HepG2 (cell line): Measurements from ENCODE around the gene APBA3. TPM values are rescaled to one million over a fixed set of nuclear protein-coding genes. Genes with fewer than 3 reads are reported as not detected.

Source experiments
- ARNTL ChIP-seq: sonication (generic); formaldehyde crosslinking; IDR thresholded peaks from 2 replicates; pipeline ENCODE4 v1.4.0; 2020; ENCODE audit warnings: mild to moderate bottlenecking, missing genetic modification reagents
- CBX5 ChIP-seq: sonication (generic); formaldehyde crosslinking; IDR thresholded peaks from 2 replicates; pipeline ENCODE4 v1.4.0; 2020; ENCODE audit warnings: missing genetic modification reagents, borderline replicate concordance
- CHD4 ChIP-seq: fragments of 200-600 bp; sonication (generic); IDR thresholded peaks from 2 replicates; pipeline ENCODE4 v1.7.0; 2017; ENCODE audit warnings: mild to moderate bottlenecking, low read length, borderline replicate concordance
- EHMT2 ChIP-seq: fragments of 200-600 bp; sonication (generic); IDR thresholded peaks from 2 replicates; pipeline ENCODE4 v1.7.0; 2017; ENCODE audit warnings: antibody characterized with exemption, low read depth, low read length, borderline replicate concordance
- FIP1L1 ChIP-seq: fragments of 200-400 bp; formaldehyde crosslinking; IDR thresholded peaks from 2 replicates; pipeline ENCODE4 v1.6.1; 2018; ENCODE audit warnings: low read depth, mild to moderate bottlenecking, low read length, moderate library complexity, borderline replicate concordance; ENCODE audit not compliant: insufficient read depth
- KAT7 ChIP-seq: IDR thresholded peaks from 2 replicates; pipeline ENCODE4 v1.6.1; 2018; ENCODE audit warnings: borderline replicate concordance, missing compliant biosample characterization
- NPAS2 ChIP-seq: sonication (generic); formaldehyde crosslinking; IDR thresholded peaks from 2 replicates; pipeline ENCODE4 v1.8.0; 2022; ENCODE audit warnings: mild to moderate bottlenecking, missing genetic modification reagents, borderline replicate concordance
- POLR2AphosphoS2 ChIP-seq: IDR thresholded peaks from 2 replicates; pipeline ENCODE4 v1.6.1; 2011; ENCODE audit warnings: low read depth, low read length, improper control_type of control experiment
- RFXAP ChIP-seq: sonication (generic); formaldehyde crosslinking; IDR thresholded peaks from 2 replicates; pipeline ENCODE4 v1.4.0; 2020; ENCODE audit warnings: missing genetic modification reagents, borderline replicate concordance
- SKI ChIP-seq: fragments of 450-650 bp; IDR thresholded peaks from one replicate; pipeline ENCODE4 v1.6.1; 2018; ENCODE audit warnings: mild to moderate bottlenecking; ENCODE audit not compliant: partially characterized antibody
- U2AF2 ChIP-seq: fragments of 200-400 bp; formaldehyde crosslinking; IDR thresholded peaks from 2 replicates; pipeline ENCODE4 v1.6.1; 2017; ENCODE audit warnings: low read depth, mild to moderate bottlenecking, low read length
- YEATS2 ChIP-seq: sonication (generic); formaldehyde crosslinking; IDR thresholded peaks from 2 replicates; pipeline ENCODE4 v1.4.0; 2020; ENCODE audit warnings: missing genetic modification reagents, borderline replicate concordance
- ZNF234 ChIP-seq: sonication (generic); formaldehyde crosslinking; conservative IDR thresholded peaks from 2 replicates; pipeline ENCODE4 v1.5.1; 2020; ENCODE audit warnings: mild to moderate bottlenecking, missing genetic modification reagents
- ZNF264 ChIP-seq: sonication (generic); formaldehyde crosslinking; IDR thresholded peaks from 2 replicates; pipeline ENCODE4 v1.4.0; 2020; ENCODE audit warnings: missing genetic modification reagents
- ZNF335 ChIP-seq: sonication (generic); formaldehyde crosslinking; IDR thresholded peaks from 2 replicates; pipeline ENCODE4 v1.4.0; 2020; ENCODE audit warnings: missing genetic modification reagents
- ZNF33B ChIP-seq: sonication (generic); formaldehyde crosslinking; IDR thresholded peaks from 2 replicates; pipeline ENCODE4 v1.5.1; 2020; ENCODE audit warnings: mild to moderate bottlenecking, missing genetic modification reagents
- polyA plus RNA-seq, 8 experiments: library from polyadenylated mRNA; depleted of rRNA in 3 of 8; stranded (reverse) in 7 of 8; unstranded in 1 of 8; fragments of >200 nt; fragmentation: Illumina TruSeq in 4 of 8; extraction: Trizol in 4 of 8; gene quantifications; 2 replicates each; pipeline versions ENCODE4 v1.2.1 to v1.2.3, GENCODE V29; 2011 to 2016; ENCODE audit warnings: low read depth in 4 of 8, missing spikeins in 1 of 8, mixed read lengths in 1 of 8; ENCODE audit not compliant: insufficient read depth in 1 of 8
- total RNA-seq, 5 experiments: library from RNA; depleted of rRNA; stranded (reverse); fragments of >200 nt; fragmentation: Illumina TruSeq; extraction: Trizol; gene quantifications; 2 replicates each; pipeline ENCODE4 v1.2.3, GENCODE V29; 2016; ENCODE audit warnings: low read depth in 1 of 5
- TF ChIP-seq, protein P1 (sequence below): sonication (generic); formaldehyde crosslinking; IDR thresholded peaks from 2 replicates; pipeline ENCODE4 v1.4.0; 2020; ENCODE audit warnings: missing genetic modification reagents; ENCODE audit errors: not compliant biosample characterization
- TF ChIP-seq, protein P2 (sequence below), 2 experiments: fragments of 450-650 bp in 1 of 2; sonication (generic) in 1 of 2; formaldehyde crosslinking; IDR thresholded peaks; 2 replicates each; pipeline versions ENCODE4 v1.5.0 to v1.8.0; 2020 to 2022; ENCODE audit warnings: mild to moderate bottlenecking in 1 of 2, missing genetic modification reagents in 1 of 2
- TF ChIP-seq, protein P3 (sequence below): sonication (generic); formaldehyde crosslinking; IDR thresholded peaks from 2 replicates; pipeline ENCODE4 v1.8.0; 2022; ENCODE audit warnings: mild to moderate bottlenecking, missing genetic modification reagents, borderline replicate concordance
- TF ChIP-seq, protein P4 (sequence below), 2 experiments: sonication (generic) in 1 of 2; formaldehyde crosslinking in 1 of 2; IDR thresholded peaks; 2 replicates each; pipeline versions ENCODE4 v1.4.0 to v1.6.1; 2018 to 2020; ENCODE audit warnings: missing genetic modification reagents in 2 of 2, borderline replicate concordance in 1 of 2, low read depth in 1 of 2, mild to moderate bottlenecking in 1 of 2, missing biosample characterization in 1 of 2
- TF ChIP-seq, protein P5 (sequence below): sonication (generic); formaldehyde crosslinking; IDR thresholded peaks from 2 replicates; pipeline ENCODE4 v1.5.0; 2020; ENCODE audit warnings: mild to moderate bottlenecking, low read depth, missing genetic modification reagents, borderline replicate concordance
- TF ChIP-seq, protein P6 (sequence below): sonication (generic); formaldehyde crosslinking; IDR thresholded peaks from 2 replicates; pipeline ENCODE4 v1.5.0; 2020; ENCODE audit warnings: missing genetic modification reagents

APBA3 gene
- total and polyA plus RNA-seq, 2 of the 13 experiments (the other 11 are each of a cell fraction or from before 2014, with no cell fraction given): 14.2 to 14.3 TPM

DNA sequence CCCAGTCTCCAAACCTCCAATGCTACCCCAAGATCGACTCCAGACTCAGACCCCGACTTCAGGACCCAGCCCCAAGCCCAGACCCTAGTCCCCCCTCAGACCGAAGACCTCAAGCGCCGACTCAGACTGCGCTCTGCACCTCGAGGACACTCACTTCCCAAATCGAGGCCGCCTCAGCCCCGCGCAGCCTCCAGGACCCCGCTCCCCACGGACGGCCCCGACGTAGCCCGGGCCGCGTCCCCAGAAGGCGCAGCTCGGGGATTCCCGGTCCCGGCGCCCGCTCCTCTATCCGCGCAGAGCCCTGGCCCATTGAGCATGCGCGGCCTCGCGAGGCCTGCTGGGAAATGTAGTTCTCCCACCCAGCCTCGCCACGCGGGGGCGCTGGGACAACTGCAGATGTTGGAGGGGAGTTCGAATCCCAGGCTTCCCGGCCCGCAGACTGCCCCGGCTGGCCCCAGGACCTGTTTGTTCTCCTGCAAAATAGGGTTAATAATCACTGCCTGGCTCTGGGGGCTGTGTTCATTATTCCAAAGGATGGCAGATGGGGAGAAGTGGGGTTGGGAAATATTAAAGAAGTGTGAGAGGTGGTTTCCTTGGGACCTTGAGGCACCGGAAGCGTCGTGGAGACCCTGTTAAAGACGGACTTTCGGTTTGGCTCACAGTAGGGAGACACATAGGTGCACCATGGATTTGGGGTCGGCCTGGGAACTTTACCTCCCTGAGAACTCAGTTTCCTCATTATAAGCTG is at the start of gene APBA3 (continued):
- peak; percentile 56; the same call in 1 of the 2 replicates for TF ChIP-seq ZNF264
- TF ChIP-seq ZNF33B (CRISPR knock-in tag): no peak
- TF ChIP-seq NPAS2 (CRISPR knock-in tag): no peak
- TF ChIP-seq CHD4: peak; percentile 93
- TF ChIP-seq, protein P1, sequence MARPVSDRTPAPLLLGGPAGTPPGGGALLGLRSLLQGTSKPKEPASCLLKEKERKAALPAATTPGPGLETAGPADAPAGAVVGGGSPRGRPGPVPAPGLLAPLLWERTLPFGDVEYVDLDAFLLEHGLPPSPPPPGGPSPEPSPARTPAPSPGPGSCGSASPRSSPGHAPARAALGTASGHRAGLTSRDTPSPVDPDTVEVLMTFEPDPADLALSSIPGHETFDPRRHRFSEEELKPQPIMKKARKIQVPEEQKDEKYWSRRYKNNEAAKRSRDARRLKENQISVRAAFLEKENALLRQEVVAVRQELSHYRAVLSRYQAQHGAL (CRISPR knock-in tag): no peak
- TF ChIP-seq ZNF234 (CRISPR knock-in tag): peak; percentile 76; the same call in 1 of the 2 replicates
- TF ChIP-seq POLR2AphosphoS2: no peak
- TF ChIP-seq SKI: peak; percentile 35
- TF ChIP-seq KAT7 (CRISPR knock-in tag): no peak; the same call in 1 of the 2 replicates
- TF ChIP-seq, protein P2, sequence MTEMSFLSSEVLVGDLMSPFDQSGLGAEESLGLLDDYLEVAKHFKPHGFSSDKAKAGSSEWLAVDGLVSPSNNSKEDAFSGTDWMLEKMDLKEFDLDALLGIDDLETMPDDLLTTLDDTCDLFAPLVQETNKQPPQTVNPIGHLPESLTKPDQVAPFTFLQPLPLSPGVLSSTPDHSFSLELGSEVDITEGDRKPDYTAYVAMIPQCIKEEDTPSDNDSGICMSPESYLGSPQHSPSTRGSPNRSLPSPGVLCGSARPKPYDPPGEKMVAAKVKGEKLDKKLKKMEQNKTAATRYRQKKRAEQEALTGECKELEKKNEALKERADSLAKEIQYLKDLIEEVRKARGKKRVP (CRISPR knock-in tag; IDR thresholded peaks at IDR 0.05): no peak
- TF ChIP-seq CBX5 (CRISPR knock-in tag): no peak
- peak; percentile 63; the same call in 1 of the 2 replicates for TF ChIP-seq EHMT2
- TF ChIP-seq RFXAP (CRISPR knock-in tag): peak; percentile 79
- peak; percentile 87 for TF ChIP-seq ZNF335
- TF ChIP-seq, protein P3, sequence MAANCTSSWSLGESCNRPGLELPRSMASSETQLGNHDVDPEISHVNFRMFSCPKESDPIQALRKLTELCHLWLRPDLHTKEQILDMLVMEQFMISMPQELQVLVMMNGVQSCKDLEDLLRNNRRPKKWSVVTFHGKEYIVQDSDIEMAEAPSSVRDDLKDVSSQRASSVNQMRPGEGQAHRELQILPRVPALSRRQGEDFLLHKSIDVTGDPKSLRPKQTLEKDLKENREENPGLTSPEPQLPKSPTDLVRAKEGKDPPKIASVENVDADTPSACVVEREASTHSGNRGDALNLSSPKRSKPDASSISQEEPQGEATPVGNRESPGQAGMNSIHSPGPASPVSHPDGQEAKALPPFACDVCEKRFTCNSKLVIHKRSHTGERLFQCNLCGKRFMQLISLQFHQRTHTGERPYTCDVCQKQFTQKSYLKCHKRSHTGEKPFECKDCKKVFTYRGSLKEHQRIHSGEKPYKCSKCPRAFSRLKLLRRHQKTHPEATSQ (CRISPR knock-in tag): no peak
- TF ChIP-seq FIP1L1: 0 out of 2 replicates have a peak, but pooled peaks have one; percentile 72
- TF ChIP-seq, protein P4, sequence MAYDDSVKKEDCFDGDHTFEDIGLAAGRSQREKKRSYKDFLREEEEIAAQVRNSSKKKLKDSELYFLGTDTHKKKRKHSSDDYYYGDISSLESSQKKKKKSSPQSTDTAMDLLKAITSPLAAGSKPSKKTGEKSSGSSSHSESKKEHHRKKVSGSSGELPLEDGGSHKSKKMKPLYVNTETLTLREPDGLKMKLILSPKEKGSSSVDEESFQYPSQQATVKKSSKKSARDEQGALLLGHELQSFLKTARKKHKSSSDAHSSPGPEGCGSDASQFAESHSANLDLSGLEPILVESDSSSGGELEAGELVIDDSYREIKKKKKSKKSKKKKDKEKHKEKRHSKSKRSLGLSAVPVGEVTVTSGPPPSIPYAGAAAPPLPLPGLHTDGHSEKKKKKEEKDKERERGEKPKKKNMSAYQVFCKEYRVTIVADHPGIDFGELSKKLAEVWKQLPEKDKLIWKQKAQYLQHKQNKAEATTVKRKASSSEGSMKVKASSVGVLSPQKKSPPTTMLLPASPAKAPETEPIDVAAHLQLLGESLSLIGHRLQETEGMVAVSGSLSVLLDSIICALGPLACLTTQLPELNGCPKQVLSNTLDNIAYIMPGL (CRISPR knock-in tag; IDR thresholded peaks at IDR 0.05; ENCODE audit: borderline replicate concordance in 1 of 2, low read depth in 1 of 2): peak; percentile 86 to 87; a peak in 3 of 4 replicates
- TF ChIP-seq ARNTL (CRISPR knock-in tag): no peak
- TF ChIP-seq, protein P5, sequence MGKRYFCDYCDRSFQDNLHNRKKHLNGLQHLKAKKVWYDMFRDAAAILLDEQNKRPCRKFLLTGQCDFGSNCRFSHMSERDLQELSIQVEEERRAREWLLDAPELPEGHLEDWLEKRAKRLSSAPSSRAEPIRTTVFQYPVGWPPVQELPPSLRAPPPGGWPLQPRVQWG (CRISPR knock-in tag): no peak
- no peak for TF ChIP-seq U2AF2
- TF ChIP-seq, protein P6, sequence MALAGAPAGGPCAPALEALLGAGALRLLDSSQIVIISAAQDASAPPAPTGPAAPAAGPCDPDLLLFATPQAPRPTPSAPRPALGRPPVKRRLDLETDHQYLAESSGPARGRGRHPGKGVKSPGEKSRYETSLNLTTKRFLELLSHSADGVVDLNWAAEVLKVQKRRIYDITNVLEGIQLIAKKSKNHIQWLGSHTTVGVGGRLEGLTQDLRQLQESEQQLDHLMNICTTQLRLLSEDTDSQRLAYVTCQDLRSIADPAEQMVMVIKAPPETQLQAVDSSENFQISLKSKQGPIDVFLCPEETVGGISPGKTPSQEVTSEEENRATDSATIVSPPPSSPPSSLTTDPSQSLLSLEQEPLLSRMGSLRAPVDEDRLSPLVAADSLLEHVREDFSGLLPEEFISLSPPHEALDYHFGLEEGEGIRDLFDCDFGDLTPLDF (CRISPR knock-in tag): 0 out of 2 replicates have a peak, but pooled peaks have one; percentile 39
- TF ChIP-seq YEATS2: peak; percentile 79; the same call in 1 of the 2 replicates
